Measurements from ENCODE around the gene FAM83F. TPM values are rescaled to one million over a fixed set of nuclear protein-coding genes. Genes with fewer than 3 reads are reported as not detected.
A peak's percentile ranks its signal among the peaks of the same experiment; 100 is the strongest.

The FAM83F gene
- total and polyA plus RNA-seq, 3 donors from 2014 or later: 30.2 to 57.7 (median 41.1) TPM

DNA sequence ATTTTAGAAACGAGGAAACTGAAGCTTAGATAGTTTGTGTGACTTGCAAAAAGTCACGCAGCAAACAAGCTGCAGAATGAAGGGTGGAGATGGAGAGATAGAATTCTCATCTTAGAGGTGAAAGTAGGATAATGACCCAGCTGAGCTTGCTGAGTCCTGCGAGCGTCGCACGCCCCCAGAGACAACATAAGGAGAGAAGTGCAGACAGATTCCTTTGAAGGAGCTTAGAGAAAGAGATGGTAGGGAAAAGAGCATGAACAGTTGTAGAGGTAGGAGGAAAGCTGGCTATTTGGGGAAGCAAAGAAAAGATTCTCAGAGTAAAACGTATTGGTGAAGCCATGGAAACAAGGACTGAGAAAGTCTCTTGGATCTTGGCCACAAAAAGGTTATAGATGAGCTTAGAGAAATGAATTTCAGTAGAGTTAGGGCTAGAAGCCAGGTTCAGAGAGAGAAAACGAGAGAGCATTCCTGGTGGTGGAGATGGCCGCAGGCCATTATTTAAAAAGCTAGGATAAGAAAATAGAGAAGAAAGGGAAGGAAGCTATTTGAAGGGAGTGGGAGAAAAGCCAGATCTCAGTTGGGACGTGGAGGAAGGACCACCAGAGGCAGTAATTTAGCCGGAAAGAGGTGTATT lies 44.8 kb downstream of the FAM83F start:
- peaks cover 46% of the 10 kb centered on the region for H3K4me1 ChIP-seq
- no peak overlapping the region for H3K27ac ChIP-seq
- TF ChIP-seq, protein P1, sequence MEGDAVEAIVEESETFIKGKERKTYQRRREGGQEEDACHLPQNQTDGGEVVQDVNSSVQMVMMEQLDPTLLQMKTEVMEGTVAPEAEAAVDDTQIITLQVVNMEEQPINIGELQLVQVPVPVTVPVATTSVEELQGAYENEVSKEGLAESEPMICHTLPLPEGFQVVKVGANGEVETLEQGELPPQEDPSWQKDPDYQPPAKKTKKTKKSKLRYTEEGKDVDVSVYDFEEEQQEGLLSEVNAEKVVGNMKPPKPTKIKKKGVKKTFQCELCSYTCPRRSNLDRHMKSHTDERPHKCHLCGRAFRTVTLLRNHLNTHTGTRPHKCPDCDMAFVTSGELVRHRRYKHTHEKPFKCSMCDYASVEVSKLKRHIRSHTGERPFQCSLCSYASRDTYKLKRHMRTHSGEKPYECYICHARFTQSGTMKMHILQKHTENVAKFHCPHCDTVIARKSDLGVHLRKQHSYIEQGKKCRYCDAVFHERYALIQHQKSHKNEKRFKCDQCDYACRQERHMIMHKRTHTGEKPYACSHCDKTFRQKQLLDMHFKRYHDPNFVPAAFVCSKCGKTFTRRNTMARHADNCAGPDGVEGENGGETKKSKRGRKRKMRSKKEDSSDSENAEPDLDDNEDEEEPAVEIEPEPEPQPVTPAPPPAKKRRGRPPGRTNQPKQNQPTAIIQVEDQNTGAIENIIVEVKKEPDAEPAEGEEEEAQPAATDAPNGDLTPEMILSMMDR (IDR thresholded peaks at IDR 0.05): no peak
- TF ChIP-seq POLR2A (IDR thresholded peaks at IDR 0.05): no peak
- H3K9me3 ChIP-seq: no peaks in the 10 kb centered on the region
- no peak overlapping the region for H3K4me3 ChIP-seq
- intact Hi-C loops (cut with DNase I; ENCODE audit: low total_unique reads): loop anchor here (10.0 kb wide), 1 partner anchor 305 kb away; the partner anchor contains the start of gene ADSL
- no peaks in the 10 kb centered on the region for H3K36me3 ChIP-seq (ENCODE audit: low read depth, missing control alignments)
- no peaks in the 10 kb centered on the region for H3K27me3 ChIP-seq
- DNase-seq: peak; percentile 12
- WGBS, 2 donors: 48 to 55% methylated on average over 11 of the region's 11 CpGs

DNA sequence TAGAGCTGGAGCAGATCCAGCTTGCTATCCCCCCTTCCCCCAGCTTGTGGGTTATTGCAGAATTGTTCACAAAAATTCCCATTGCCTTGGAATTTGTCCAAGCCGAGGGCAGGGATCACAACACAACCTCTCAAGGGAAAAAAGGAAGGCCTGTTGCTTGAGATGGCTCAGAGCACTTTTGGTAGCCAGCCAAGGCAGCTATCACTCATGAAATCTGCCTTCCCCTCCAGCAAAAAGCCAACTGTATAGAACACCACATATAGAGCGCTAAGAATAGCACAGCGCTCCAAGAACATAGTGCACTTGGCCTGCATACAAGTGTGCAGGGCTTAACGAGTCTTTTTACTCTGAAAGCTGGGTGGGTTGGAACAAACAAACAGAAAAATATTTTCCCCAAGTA lies 46.2 kb downstream of the FAM83F start:
- H3K36me3 ChIP-seq (ENCODE audit: low read depth, missing control alignments): no peaks in the 10 kb centered on the region
- no peaks in the 10 kb centered on the region for H3K27me3 ChIP-seq
- H3K4me3 ChIP-seq: no peak overlapping the region
- peaks cover 50% of the 10 kb centered on the region for H3K4me1 ChIP-seq
- intact Hi-C loops (cut with DNase I; ENCODE audit: low total_unique reads): loop anchor here (10.0 kb wide), 1 partner anchor 304 kb away; the partner anchor contains the start of gene ADSL
- 27 to 28% methylated on average over 4 of the region's 4 CpGs for WGBS, 2 donors
- H3K27ac ChIP-seq: peak overlapping the region in 1 of 2 donors; percentile 69
- DNase-seq: peak; percentile 72
- H3K9me3 ChIP-seq: no peaks in the 10 kb centered on the region
- TF ChIP-seq POLR2A (IDR thresholded peaks at IDR 0.05): no peak
- TF ChIP-seq, protein P1 (IDR thresholded peaks at IDR 0.05): no peak

DNA sequence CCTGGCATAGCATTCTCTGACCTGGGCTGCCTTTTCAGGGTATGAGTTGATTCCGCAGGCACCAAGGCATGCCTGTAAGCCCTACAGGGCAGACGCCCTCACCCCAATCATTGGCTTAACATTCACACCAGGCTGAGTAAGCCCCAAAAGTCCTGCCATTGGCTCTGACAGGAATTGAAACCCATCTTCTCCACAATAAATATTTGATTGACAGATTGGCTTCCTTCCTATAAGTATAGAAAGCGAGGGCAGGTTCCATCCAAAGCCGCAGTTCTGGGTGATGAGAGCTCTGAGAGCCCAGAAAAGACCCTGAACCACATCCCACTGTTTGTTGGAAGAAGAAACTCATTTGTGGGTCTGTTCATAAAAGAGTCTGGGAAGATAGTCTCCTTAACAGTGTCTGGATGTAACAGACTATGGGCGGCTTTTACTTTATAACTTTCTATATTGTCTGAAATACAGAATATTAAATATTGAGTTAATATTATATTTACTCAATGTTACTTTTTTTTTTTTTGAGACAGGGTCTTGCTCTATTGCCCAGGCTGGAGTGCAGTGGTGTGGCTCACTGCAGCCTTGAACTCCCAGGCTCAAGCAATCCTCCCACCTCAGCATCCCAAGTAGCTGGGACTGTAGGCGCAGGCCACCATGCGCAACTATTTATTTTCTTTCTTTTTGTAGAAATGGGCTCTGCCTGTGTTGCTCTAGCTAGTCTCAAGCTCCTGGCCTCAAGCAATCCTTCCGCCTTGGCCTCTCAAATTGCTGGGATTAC lies 46.8 kb downstream of the FAM83F start:
- TF ChIP-seq, protein P1 (IDR thresholded peaks at IDR 0.05): no peak
- TF ChIP-seq POLR2A (IDR thresholded peaks at IDR 0.05): no peak
- H3K4me3 ChIP-seq: no peak overlapping the region
- no peaks in the 10 kb centered on the region for H3K36me3 ChIP-seq (ENCODE audit: low read depth, missing control alignments)
- H3K27ac ChIP-seq: peak overlapping the region in 1 of 2 donors; percentile 69
- H3K4me1 ChIP-seq: peaks cover 53% of the 10 kb centered on the region
- WGBS, 2 donors: 68 to 73% methylated on average over 8 of the region's 8 CpGs
- no peaks in the 10 kb centered on the region for H3K27me3 ChIP-seq
- no peak for DNase-seq
- no peaks in the 10 kb centered on the region for H3K9me3 ChIP-seq
- intact Hi-C loops (cut with DNase I; ENCODE audit: low total_unique reads): loop anchor here (10.0 kb wide), 1 partner anchor 303 kb away; the partner anchor contains the start of gene ADSL

DNA sequence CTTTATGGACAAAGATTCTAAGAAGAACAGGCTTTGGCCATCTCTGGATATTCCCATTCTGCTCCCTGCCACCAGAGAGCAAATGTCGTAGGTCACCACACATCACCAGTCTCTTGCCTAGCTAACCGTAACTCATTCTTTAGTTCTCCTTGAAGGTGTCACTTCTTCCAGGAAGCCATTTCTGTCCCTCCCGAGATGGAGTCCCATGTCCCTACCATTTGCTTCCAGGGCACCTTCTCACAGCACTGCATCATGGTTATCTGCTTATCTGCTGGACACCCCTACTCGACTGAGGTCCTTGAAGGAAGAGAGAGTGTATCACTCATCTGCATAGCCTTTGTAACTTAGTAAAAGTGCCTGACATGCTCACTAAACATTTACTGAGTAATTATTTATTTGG lies 47.6 kb downstream of the FAM83F start:
- Histone ChIP-seq H3K36me3 (ENCODE audit: low read depth, missing control alignments) (no peaks in the 10 kb centered on the region), H3K4me3 (no peak overlapping the region), H3K27me3 (no peaks in the 10 kb centered on the region), H3K9me3 (no peaks in the 10 kb centered on the region), H3K27ac (peak overlapping the region in 1 of 2 donors; percentile 3), H3K4me1 (peaks cover 53% of the 10 kb centered on the region)
- 74 to 79% methylated on average over 4 of the region's 4 CpGs for WGBS, 2 donors
- intact Hi-C loops (cut with DNase I; ENCODE audit: low total_unique reads): loop anchor here (10.0 kb wide), 1 partner anchor 302 kb away; the partner anchor contains the start of gene ADSL
- no peak for DNase-seq
- TF ChIP-seq, protein P1 (IDR thresholded peaks at IDR 0.05): no peak
- no peak for TF ChIP-seq POLR2A (IDR thresholded peaks at IDR 0.05)
